Endothelial cell of umbilical vein (primary cell): ENCODE measurements around the gene SLC18B1.

ENCODE experiments used
- EZH2 ChIP-seq: IDR thresholded peaks from 2 replicates; pipeline ENCODE4 v1.6.1; 2012; ENCODE audit warnings: borderline replicate concordance, low read depth, mild to moderate bottlenecking, moderate library complexity, low read length, inconsistent platforms; ENCODE audit not compliant: severe bottlenecking
- FOS ChIP-seq: IDR thresholded peaks from 2 replicates; pipeline ENCODE4 v1.6.1; 2011; ENCODE audit warnings: mild to moderate bottlenecking, low read length, moderate library complexity, borderline replicate concordance; ENCODE audit not compliant: insufficient read depth
- GATA2 ChIP-seq: IDR thresholded peaks from 2 replicates; pipeline ENCODE4 v1.7.0; 2011; ENCODE audit warnings: low read depth, mild to moderate bottlenecking, moderate library complexity, mixed read lengths, low read length; ENCODE audit not compliant: insufficient read length, insufficient read depth
- JUN ChIP-seq: IDR thresholded peaks from 2 replicates; pipeline ENCODE4 v1.6.1; 2011; ENCODE audit warnings: borderline replicate concordance, low read depth; ENCODE audit not compliant: insufficient read length, insufficient read depth
- MYC ChIP-seq: IDR thresholded peaks from one replicate; pipeline ENCODE4 v1.6.1; 2011; ENCODE audit warnings: mild to moderate bottlenecking, low read depth, low read length
- POLR2A ChIP-seq: IDR thresholded peaks from 2 replicates; pipeline ENCODE4 v1.6.1; 2012; ENCODE audit warnings: low read depth, mild to moderate bottlenecking, control low read depth, low read length
- POLR2AphosphoS5 ChIP-seq: IDR thresholded peaks from 2 replicates; pipeline ENCODE4 v1.6.1; 2012; ENCODE audit warnings: low read depth, mild to moderate bottlenecking, control low read depth, low read length, moderate library complexity; ENCODE audit not compliant: insufficient read depth
- TF ChIP-seq, protein P1 (sequence below), 2 donors: IDR thresholded peaks; 1 replicate in 1 of 2; 2 replicates in 1 of 2; pipeline ENCODE4 v1.5.1; 2011; ENCODE audit warnings: low read length in 2 of 2, mild to moderate bottlenecking in 2 of 2, moderate library complexity in 2 of 2, control low read depth in 1 of 2, inconsistent platforms in 1 of 2, low read depth in 1 of 2; ENCODE audit not compliant: insufficient read depth in 1 of 2; ENCODE audit errors: extremely low read depth in 1 of 2
- TF ChIP-seq, protein P2 (sequence below): IDR thresholded peaks from 2 replicates; pipeline ENCODE4 v1.6.1; 2011; ENCODE audit not compliant: insufficient read depth, insufficient read length

DNA sequence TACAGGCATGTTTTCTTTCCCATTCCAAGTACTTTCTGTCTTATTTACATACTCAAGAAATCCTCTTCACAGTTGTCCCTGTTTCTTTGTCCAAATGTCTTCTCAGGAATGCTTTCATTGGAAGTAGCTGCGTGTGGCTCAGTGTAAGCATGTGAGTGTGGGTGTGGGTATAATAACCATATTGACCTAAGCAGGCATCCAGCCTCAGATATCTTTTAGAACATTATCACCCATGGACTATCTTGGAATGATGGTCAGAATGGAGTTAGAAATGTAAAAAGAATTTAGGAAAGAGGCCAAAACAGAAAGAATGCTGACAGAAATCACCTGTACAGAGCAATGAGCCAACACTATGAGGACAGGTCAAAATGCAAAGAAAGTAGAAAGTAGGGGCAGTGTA lies 57.2 kb downstream of the SLC18B1 start:
- TF ChIP-seq POLR2A (no peak), EZH2 (no peak), MYC (no peak), POLR2AphosphoS5 (no peak), FOS (no peak), JUN (no peak), GATA2 (no peak)
- TF ChIP-seq, protein P1, sequence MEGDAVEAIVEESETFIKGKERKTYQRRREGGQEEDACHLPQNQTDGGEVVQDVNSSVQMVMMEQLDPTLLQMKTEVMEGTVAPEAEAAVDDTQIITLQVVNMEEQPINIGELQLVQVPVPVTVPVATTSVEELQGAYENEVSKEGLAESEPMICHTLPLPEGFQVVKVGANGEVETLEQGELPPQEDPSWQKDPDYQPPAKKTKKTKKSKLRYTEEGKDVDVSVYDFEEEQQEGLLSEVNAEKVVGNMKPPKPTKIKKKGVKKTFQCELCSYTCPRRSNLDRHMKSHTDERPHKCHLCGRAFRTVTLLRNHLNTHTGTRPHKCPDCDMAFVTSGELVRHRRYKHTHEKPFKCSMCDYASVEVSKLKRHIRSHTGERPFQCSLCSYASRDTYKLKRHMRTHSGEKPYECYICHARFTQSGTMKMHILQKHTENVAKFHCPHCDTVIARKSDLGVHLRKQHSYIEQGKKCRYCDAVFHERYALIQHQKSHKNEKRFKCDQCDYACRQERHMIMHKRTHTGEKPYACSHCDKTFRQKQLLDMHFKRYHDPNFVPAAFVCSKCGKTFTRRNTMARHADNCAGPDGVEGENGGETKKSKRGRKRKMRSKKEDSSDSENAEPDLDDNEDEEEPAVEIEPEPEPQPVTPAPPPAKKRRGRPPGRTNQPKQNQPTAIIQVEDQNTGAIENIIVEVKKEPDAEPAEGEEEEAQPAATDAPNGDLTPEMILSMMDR (IDR thresholded peaks at IDR 0.05; ENCODE audit: extremely low read depth in 1 of 2, insufficient read depth in 1 of 2, low read depth in 1 of 2, low read length in 2 of 2): no peak
- TF ChIP-seq, protein P2, sequence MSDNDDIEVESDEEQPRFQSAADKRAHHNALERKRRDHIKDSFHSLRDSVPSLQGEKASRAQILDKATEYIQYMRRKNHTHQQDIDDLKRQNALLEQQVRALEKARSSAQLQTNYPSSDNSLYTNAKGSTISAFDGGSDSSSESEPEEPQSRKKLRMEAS: no peak
